ENCODE measurements around the gene ARF5. TPM values are rescaled to one million over a fixed set of nuclear protein-coding genes. Genes with fewer than 3 reads are reported as not detected.

The ARF5 gene
- total and polyA plus RNA-seq, 2 of the 8 experiments (the other 6 are each of a cell fraction or from before 2014, with no cell fraction given), result 154 to 579 TPM

DNA sequence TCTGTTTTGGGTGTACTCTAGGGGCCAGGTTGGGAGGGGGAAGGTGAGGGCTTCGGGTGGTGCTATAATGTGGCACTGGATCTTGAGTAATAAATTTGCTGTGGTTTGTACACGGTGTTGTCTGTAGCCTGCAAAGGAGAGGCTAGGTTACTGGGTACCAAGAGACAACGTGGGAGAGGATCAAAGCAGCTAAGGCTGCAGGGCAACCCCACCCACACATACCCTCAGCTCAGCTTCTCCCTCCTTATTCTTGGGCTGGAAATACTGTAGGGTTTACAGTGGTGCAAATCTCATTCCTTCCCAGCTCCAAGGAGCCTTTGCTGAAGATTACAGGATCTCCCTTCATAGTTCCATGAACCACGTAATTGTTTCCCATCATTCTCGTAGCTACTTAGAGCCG is 3.4 kb downstream of the ARF5 start:
- no peak overlapping the region for H2BK120ac ChIP-seq (replicated peaks; ENCODE audit: low read depth, low read length)
- DNase-seq (ENCODE audit: low read depth in 1 of 2, low spot score in 2 of 2) (no peak), FAIRE-seq (no peak)
- H3K23me2 ChIP-seq (ENCODE audit: low read depth, low read length), result peaks cover 2% of the 10 kb centered on the region
- no peak overlapping the region for H3K18ac ChIP-seq (ENCODE audit: extremely low read depth, low read length)
- WGBS, 2 experiments (ENCODE audit: extremely low coverage in 1 of 2, insufficient coverage in 1 of 2, insufficient read length in 1 of 2, insufficient replicate concordance in 2 of 2, low coverage in 1 of 2, low lambda C conversion rate in 2 of 2, missing lambda C conversion rate in 1 of 2), result 83% methylated on average over 5 of the region's 6 CpGs; no CpG with 5 or more reads in 1 of the 2 experiments
- H3K9ac ChIP-seq (replicated peaks in 1 of 4; ENCODE audit: extremely low read depth in 1 of 4, low read depth in 3 of 4, low read length in 3 of 4), result no peak overlapping the region
- ChIA-PET CTCF (ENCODE audit: partially characterized antibody) (interaction anchor here (0.6 to 8.1 kb wide), 6 partner anchors 11 to 37 kb away, joined by 3 to 55 read pairs (median 4); no protein-coding TSS in a partner anchor), POLR2A (ENCODE audit: partially characterized antibody) (interaction anchor here (1.3 kb wide), 1 partner anchor 29 kb away, joined by 5 read pairs; no protein-coding TSS in a partner anchor)
- H4K20me1 ChIP-seq (replicated peaks in 1 of 2; ENCODE audit: control insufficient read depth in 1 of 2, insufficient read depth in 2 of 2, low read length in 2 of 2), result peaks cover 0 to 5% of the 10 kb centered on the region in 2 experiments
- H4K8ac ChIP-seq (ENCODE audit: extremely low read depth, insufficient read depth, low read length), result no peak overlapping the region
- no peak overlapping the region for H3K4me2 ChIP-seq (ENCODE audit: insufficient read depth in 1 of 2, low read depth in 2 of 2, low read length in 2 of 2)
- H3K4me1 ChIP-seq (replicated peaks in 1 of 4; ENCODE audit: control insufficient read depth in 3 of 4, insufficient read depth in 4 of 4, low read length in 3 of 4), result peaks cover 0 to 6% (median under 1%) of the 10 kb centered on the region in 4 experiments; a peak in 2 of 7 replicates
- H2BK20ac ChIP-seq (ENCODE audit: low read length), result no peak overlapping the region
- H2AFZ ChIP-seq (ENCODE audit: low read length), result no peak overlapping the region
- no peak overlapping the region for H4K5ac ChIP-seq (ENCODE audit: insufficient read length, low read depth, low read length)
- H3K4me3 ChIP-seq (ENCODE audit: extremely low read depth in 1 of 4, insufficient read depth in 2 of 4, low read depth in 3 of 4, low read length in 4 of 4), result no peak overlapping the region
- no peak overlapping the region for H2BK15ac ChIP-seq (ENCODE audit: low read length)
- no peak overlapping the region for H2AK5ac ChIP-seq (ENCODE audit: low read depth, low read length)
- H3K27ac ChIP-seq (ENCODE audit: low read depth, low read length), result no peak overlapping the region
- H3K9me3 ChIP-seq (ENCODE audit: insufficient read depth in 2 of 2, low read depth in 1 of 2, low read length in 1 of 2), result no peaks in the 10 kb centered on the region
- no peak overlapping the region for H2BK12ac ChIP-seq (ENCODE audit: low read depth, low read length)
- no peak overlapping the region for H3K56ac ChIP-seq (replicated peaks; ENCODE audit: insufficient read length, low read depth, low read length)
- H3K4ac ChIP-seq (replicated peaks; ENCODE audit: insufficient read length, low read depth, low read length), result no peak overlapping the region
- H4K91ac ChIP-seq (replicated peaks; ENCODE audit: insufficient read length, low read length), result no peak overlapping the region
- H2BK5ac ChIP-seq (ENCODE audit: low read depth, low read length), result no peak overlapping the region
- no peak overlapping the region for H3K14ac ChIP-seq (ENCODE audit: insufficient read length)
- TF ChIP-seq POLR2A (IDR thresholded peaks at IDR 0.05; ENCODE audit: control extremely low read depth in 1 of 2, low read depth in 2 of 2, low read length in 2 of 2) (no peak), POLR2AphosphoS5 (IDR thresholded peaks at IDR 0.05; ENCODE audit: low read depth, low read length) (no peak), SP4 (IDR thresholded peaks at IDR 0.05; ENCODE audit: low read length) (no peak), GTF2F1 (IDR thresholded peaks at IDR 0.05; ENCODE audit: borderline replicate concordance, low read depth, low read length) (no peak), USF2 (IDR thresholded peaks at IDR 0.05; ENCODE audit: low read length) (no peak), SUZ12 (IDR thresholded peaks at IDR 0.05; ENCODE audit: low read length) (no peak), NRF1 (IDR thresholded peaks at IDR 0.05; ENCODE audit: low read depth, low read length) (no peak), EP300 (IDR thresholded peaks at IDR 0.05; ENCODE audit: borderline replicate concordance in 1 of 2, low read depth in 2 of 2, low read length in 2 of 2) (no peak)
- TF ChIP-seq, protein P1, sequence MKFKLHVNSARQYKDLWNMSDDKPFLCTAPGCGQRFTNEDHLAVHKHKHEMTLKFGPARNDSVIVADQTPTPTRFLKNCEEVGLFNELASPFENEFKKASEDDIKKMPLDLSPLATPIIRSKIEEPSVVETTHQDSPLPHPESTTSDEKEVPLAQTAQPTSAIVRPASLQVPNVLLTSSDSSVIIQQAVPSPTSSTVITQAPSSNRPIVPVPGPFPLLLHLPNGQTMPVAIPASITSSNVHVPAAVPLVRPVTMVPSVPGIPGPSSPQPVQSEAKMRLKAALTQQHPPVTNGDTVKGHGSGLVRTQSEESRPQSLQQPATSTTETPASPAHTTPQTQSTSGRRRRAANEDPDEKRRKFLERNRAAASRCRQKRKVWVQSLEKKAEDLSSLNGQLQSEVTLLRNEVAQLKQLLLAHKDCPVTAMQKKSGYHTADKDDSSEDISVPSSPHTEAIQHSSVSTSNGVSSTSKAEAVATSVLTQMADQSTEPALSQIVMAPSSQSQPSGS (IDR thresholded peaks at IDR 0.05; ENCODE audit: low read length), result no peak
- peaks cover 5 to 15% (median 13%) of the 10 kb centered on the region in 4 experiments for H3K36me3 ChIP-seq (ENCODE audit: control insufficient read depth in 2 of 4, insufficient read depth in 4 of 4, low read length in 3 of 4)
- H3K79me1 ChIP-seq (ENCODE audit: low read depth, low read length), result no peaks in the 10 kb centered on the region
- no peak overlapping the region for H3K23ac ChIP-seq (ENCODE audit: insufficient read length)
- peaks cover 0 to 13% (median 13%) of the 10 kb centered on the region in 4 experiments; a peak in 6 of 7 replicates for H3K27me3 ChIP-seq (replicated peaks in 1 of 4; ENCODE audit: control insufficient read depth in 3 of 4, extremely low read depth in 1 of 4, insufficient read depth in 3 of 4, low read length in 3 of 4)
- H3K79me2 ChIP-seq (ENCODE audit: control insufficient read depth in 1 of 2, insufficient read depth in 2 of 2, low read length in 2 of 2), result no peaks in the 10 kb centered on the region
